ENCODE data around the gene PHC3. TPM values are rescaled to one million over a fixed set of nuclear protein-coding genes. Genes with fewer than 3 reads are reported as not detected.
A peak's percentile ranks its signal among the peaks of the same experiment; 100 is the strongest.

PHC3 gene
- total and polyA plus RNA-seq, 10 donors: 4.9 to 130 (median 92.8) TPM

DNA sequence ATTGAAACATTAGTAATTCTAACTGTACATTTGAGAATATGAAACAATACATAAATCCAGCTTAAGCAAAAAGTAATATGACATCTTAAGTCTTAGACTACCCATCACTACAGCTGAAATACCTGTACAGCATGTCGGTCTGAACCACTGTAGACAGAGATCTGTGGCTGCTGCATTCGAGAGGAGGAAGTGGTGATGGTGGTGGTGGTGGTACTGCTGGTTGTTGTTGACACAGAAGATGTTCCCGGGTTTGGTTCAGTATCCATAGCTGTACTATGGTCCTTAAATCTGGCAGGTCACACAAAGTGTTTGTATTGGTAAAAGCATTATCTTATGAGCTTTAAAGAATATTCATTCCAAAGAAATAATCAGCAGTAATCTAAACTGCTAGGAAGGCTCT lies 2.9 kb downstream of the PHC3 start:
- Histone ChIP-seq H3K4me3 (peak overlapping the region in 3 of 8 donors; percentile 1 to 84 (median 78)), H3K9me3 (no peaks in the 10 kb centered on the region), H3K36me3 (peaks cover 0 to 51% (median 42%) of the 10 kb centered on the region in 6 donors), H3K27ac (peak overlapping the region in 7 of 8 donors; percentile 98 to 99 (median 99)), H3K27me3 (replicated peaks in 1 of 7) (no peaks in the 10 kb centered on the region), H3K4me1 (peaks cover 19 to 76% (median 57%) of the 10 kb centered on the region in 6 donors)
- intact Hi-C loops (cut with DNase I; ENCODE audit: low total_unique reads): loop anchor here (10.0 kb wide), 1 partner anchor 404 kb away; the partner anchor contains the start of gene MYNN
- TF ChIP-seq POLR2A (IDR thresholded peaks at IDR 0.05): no peak
- no peak for TF ChIP-seq POLR2AphosphoS5 (IDR thresholded peaks at IDR 0.05)
- TF ChIP-seq, protein P1, sequence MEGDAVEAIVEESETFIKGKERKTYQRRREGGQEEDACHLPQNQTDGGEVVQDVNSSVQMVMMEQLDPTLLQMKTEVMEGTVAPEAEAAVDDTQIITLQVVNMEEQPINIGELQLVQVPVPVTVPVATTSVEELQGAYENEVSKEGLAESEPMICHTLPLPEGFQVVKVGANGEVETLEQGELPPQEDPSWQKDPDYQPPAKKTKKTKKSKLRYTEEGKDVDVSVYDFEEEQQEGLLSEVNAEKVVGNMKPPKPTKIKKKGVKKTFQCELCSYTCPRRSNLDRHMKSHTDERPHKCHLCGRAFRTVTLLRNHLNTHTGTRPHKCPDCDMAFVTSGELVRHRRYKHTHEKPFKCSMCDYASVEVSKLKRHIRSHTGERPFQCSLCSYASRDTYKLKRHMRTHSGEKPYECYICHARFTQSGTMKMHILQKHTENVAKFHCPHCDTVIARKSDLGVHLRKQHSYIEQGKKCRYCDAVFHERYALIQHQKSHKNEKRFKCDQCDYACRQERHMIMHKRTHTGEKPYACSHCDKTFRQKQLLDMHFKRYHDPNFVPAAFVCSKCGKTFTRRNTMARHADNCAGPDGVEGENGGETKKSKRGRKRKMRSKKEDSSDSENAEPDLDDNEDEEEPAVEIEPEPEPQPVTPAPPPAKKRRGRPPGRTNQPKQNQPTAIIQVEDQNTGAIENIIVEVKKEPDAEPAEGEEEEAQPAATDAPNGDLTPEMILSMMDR (IDR thresholded peaks at IDR 0.05 in 8 of 11, conservative IDR thresholded peaks at IDR 0.05 in 3 of 11): no peak
- no peak for DNase-seq
- WGBS, 5 donors: 25 to 42% (median 35%) methylated on average over 3 of the region's 3 CpGs

DNA sequence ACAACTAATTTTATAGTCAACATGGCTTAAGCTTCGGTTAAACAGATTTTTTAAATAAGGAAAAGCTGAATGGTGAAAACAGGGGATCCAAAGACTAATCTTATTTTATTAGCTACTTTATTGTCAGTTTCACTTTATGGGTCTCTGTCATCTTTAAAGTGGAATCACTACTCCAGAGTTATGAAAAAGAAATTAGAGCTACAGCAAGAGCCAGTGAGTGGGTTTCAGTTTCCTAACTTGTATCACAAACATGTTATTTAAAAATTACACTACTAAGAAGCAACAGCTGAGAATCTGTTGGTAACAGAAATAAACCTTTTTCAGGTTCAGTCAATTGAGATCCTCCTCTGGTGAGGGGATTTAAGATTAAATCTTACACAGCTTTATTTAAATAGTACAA lies 10.0 kb downstream of the PHC3 start:
- TF ChIP-seq POLR2AphosphoS5 (IDR thresholded peaks at IDR 0.05) (no peak), POLR2A (IDR thresholded peaks at IDR 0.05) (no peak)
- TF ChIP-seq, protein P1 (IDR thresholded peaks at IDR 0.05 in 8 of 11, conservative IDR thresholded peaks at IDR 0.05 in 3 of 11): no peak
- intact Hi-C loops (cut with DNase I; ENCODE audit: low total_unique reads): loop anchor here (10.0 kb wide), 1 partner anchor 397 kb away; the partner anchor contains the start of gene MYNN

DNA sequence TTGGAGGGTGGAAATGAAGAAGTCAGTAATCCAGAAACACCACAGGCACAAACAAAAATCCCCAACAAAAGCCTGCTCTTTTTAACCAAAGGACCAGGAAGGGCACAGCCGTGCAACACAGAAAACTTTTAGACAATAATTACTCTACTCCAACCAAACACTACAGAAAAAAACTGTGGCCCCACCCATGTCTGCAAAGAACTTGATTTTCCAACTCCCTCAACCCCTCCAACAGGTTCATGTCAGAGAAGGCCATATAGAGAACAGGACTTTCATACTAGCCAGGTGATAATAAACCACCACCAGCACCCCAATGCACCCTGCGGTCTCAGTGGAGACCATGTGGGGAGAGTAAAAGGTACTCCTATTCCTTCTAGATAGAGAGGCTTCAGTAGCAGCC lies 16.8 kb downstream of the PHC3 start:
- Histone ChIP-seq H3K27ac (no peak overlapping the region), H3K9me3 (no peaks in the 10 kb centered on the region), H3K4me1 (peaks cover 0 to 82% (median 34%) of the 10 kb centered on the region in 6 donors), H3K27me3 (replicated peaks in 1 of 7) (no peaks in the 10 kb centered on the region), H3K4me3 (no peak overlapping the region), H3K36me3 (peaks cover 0 to 100% (median 56%) of the 10 kb centered on the region in 6 donors)
- DNase-seq: no peak
- intact Hi-C loops (cut with DNase I; ENCODE audit: low total_unique reads): no loop called here
- WGBS, 5 donors: 84 to 89% (median 88%) methylated on average over 2 of the region's 2 CpGs
- TF ChIP-seq, protein P1 (IDR thresholded peaks at IDR 0.05 in 8 of 11, conservative IDR thresholded peaks at IDR 0.05 in 3 of 11): no peak
- TF ChIP-seq POLR2A (IDR thresholded peaks at IDR 0.05) (no peak), POLR2AphosphoS5 (IDR thresholded peaks at IDR 0.05) (no peak)

More for the DNA sequence above, 10.0 kb downstream of the PHC3 start:
- DNase-seq: no peak
- Histone ChIP-seq H3K4me3 (no peak overlapping the region), H3K9me3 (no peaks in the 10 kb centered on the region), H3K27me3 (replicated peaks in 1 of 7) (no peaks in the 10 kb centered on the region), H3K4me1 (peaks cover 12 to 85% (median 56%) of the 10 kb centered on the region in 6 donors), H3K36me3 (peaks cover 0 to 100% (median 84%) of the 10 kb centered on the region in 6 donors), H3K27ac (peak overlapping the region in 4 of 8 donors; percentile 24 to 53 (median 40))
- 49 to 68% (median 60%) methylated on average over 1 of the region's 1 CpG for WGBS, 5 donors

DNA sequence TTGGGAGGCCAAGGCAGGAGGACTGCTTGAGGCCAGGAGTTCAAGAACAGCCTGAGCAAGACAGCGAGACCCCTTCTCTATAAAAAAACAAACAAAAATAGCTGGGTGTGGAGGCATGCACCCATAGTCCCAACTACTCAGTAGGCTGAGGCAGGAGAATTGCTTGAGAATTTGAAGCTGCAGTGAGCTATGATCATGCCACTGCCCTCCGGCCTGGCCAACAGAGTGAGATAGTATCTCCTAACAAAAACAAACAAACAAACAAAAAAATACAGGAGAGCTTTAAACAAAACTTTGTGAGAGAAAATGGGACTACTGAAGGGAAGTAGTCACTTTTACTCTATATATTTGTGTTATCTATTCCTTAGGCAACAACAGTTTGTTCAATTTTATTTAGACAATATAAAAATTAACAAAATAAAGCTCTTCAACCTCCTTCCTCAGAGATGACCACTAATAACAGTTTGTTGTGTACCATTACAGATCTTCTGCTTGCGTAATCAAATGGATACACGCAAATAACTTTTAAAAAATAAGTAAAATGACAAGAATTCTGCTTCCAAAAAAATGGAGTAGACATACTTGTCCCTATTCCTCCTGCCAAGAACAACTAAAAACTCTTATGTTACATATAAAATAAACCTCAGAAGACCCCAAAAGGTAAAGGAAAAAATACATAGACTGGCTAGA lies 17.4 kb downstream of the PHC3 start:
- TF ChIP-seq POLR2AphosphoS5 (IDR thresholded peaks at IDR 0.05): no peak
- TF ChIP-seq, protein P1 (IDR thresholded peaks at IDR 0.05 in 8 of 11, conservative IDR thresholded peaks at IDR 0.05 in 3 of 11): no peak
- TF ChIP-seq POLR2A (IDR thresholded peaks at IDR 0.05): no peak
- WGBS, 5 donors: 91 to 96% (median 94%) methylated on average over 4 of the region's 4 CpGs
- no peak overlapping the region for H3K4me3 ChIP-seq

More for the DNA sequence above, 17.4 kb downstream of the PHC3 start:
- H3K27ac ChIP-seq: no peak overlapping the region
- H3K4me1 ChIP-seq: peaks cover 0 to 84% (median 32%) of the 10 kb centered on the region in 6 donors
- no peaks in the 10 kb centered on the region for H3K27me3 ChIP-seq (replicated peaks in 1 of 7)
- H3K36me3 ChIP-seq: peaks cover 0 to 97% (median 53%) of the 10 kb centered on the region in 6 donors
- intact Hi-C loops (cut with DNase I; ENCODE audit: low total_unique reads): no loop called here
- no peaks in the 10 kb centered on the region for H3K9me3 ChIP-seq
- no peak for DNase-seq

Data from spleen (tissue), 11 donors.